ENCODE results near the gene ENOX1. TPM values are rescaled to one million over a fixed set of nuclear protein-coding genes. Genes with fewer than 3 reads are reported as not detected.

Gene ENOX1
- total and polyA plus RNA-seq, 9 of the 15 experiments (the other 6 are each of a cell fraction or from before 2014, with no cell fraction given) = not detected

DNA sequence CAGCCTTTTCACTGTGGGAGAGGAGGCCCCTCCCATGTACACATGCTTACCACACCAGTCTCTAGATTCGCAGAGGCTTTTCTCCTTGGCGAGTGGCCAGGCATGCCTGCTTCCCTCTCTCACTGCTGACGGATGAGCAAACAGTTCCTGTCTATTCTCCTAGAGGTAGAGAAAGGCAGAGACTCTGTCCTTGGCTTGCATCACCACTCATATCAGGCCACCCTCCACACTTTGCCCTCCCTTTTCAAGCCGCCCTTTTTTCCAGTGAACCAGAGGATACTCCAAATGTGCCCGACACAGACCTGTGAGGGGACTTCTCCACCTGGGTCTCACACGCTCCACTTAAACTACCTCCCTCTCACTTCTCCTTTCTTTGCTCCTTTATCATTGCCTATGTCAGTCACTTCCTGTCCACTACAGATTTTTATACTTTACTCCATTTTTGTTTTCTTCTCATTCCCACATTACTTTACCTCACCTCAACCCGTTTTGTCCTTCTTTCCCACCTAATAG, 478.8 kb downstream of the ENOX1 start:
- intact Hi-C loops (cut with micrococcal nuclease) (no loop called here), in situ Hi-C loops (cut with MboI) (no loop called here)
- WGBS (ENCODE audit: insufficient coverage, low coverage, missing lambda C conversion rate) = 2% methylated on average over 6 of the region's 7 CpGs
- Histone ChIP-seq H3K27ac (ENCODE audit: extremely low read depth, low read depth, low read length) (no peak overlapping the region), H3K79me2 (ENCODE audit: control insufficient read depth, insufficient read depth, low read length) (no peaks in the 10 kb centered on the region), H3K36me3 (ENCODE audit: control insufficient read depth, insufficient read depth, low read length) (no peaks in the 10 kb centered on the region), H3K9me3 (replicated peaks; ENCODE audit: control insufficient read depth, insufficient read depth, low read depth, low read length) (no peaks in the 10 kb centered on the region), H3K9me1 (ENCODE audit: control insufficient read depth, insufficient read depth, low read length) (no peaks in the 10 kb centered on the region), H3K4me1 (replicated peaks in 1 of 2; ENCODE audit: control insufficient read depth in 2 of 2, insufficient read depth in 2 of 2, low read length in 2 of 2) (no peaks in the 10 kb centered on the region), H3K27me3 (ENCODE audit: control insufficient read depth in 2 of 2, insufficient read depth in 2 of 2, low read length in 2 of 2) (no peaks in the 10 kb centered on the region; a peak in 1 of 5 replicates), H4K20me1 (replicated peaks; ENCODE audit: control insufficient read depth, insufficient read depth, low read length) (no peaks in the 10 kb centered on the region), H3K4me2 (ENCODE audit: insufficient read depth, low read length) (no peak overlapping the region), H3K9ac (ENCODE audit: insufficient read depth in 1 of 2, low read depth in 2 of 2, low read length in 2 of 2) (no peak overlapping the region), H3K4me3 (no peak overlapping the region), H2AFZ (ENCODE audit: low read depth, low read length) (no peak overlapping the region)
- ChIA-PET POLR2A (no interaction called here), CTCF (ENCODE audit: low intra/inter-chr PET ratio) (no interaction called here)
- no TSS peak for BruUV-seq (replicated peaks)
- ATAC-seq (peak; percentile 52), DNase-seq (ENCODE audit: extremely low read depth in 1 of 4, low spot score in 3 of 4) (peak in 1 of 4 experiments; percentile 4), FAIRE-seq (no peak)
- no peak for TF ChIP-seq HMG20B (CRISPR knock-in tag; IDR thresholded peaks at IDR 0.05)
- no peak for TF ChIP-seq TOE1 (IDR thresholded peaks at IDR 0.05; ENCODE audit: borderline replicate concordance)
- no peak for TF ChIP-seq TOE1 (CRISPR knock-in tag; IDR thresholded peaks at IDR 0.05; ENCODE audit: borderline replicate concordance, low read depth)
- no peak for TF ChIP-seq KLF16 (IDR thresholded peaks at IDR 0.05)
- TF ChIP-seq, protein P1, sequence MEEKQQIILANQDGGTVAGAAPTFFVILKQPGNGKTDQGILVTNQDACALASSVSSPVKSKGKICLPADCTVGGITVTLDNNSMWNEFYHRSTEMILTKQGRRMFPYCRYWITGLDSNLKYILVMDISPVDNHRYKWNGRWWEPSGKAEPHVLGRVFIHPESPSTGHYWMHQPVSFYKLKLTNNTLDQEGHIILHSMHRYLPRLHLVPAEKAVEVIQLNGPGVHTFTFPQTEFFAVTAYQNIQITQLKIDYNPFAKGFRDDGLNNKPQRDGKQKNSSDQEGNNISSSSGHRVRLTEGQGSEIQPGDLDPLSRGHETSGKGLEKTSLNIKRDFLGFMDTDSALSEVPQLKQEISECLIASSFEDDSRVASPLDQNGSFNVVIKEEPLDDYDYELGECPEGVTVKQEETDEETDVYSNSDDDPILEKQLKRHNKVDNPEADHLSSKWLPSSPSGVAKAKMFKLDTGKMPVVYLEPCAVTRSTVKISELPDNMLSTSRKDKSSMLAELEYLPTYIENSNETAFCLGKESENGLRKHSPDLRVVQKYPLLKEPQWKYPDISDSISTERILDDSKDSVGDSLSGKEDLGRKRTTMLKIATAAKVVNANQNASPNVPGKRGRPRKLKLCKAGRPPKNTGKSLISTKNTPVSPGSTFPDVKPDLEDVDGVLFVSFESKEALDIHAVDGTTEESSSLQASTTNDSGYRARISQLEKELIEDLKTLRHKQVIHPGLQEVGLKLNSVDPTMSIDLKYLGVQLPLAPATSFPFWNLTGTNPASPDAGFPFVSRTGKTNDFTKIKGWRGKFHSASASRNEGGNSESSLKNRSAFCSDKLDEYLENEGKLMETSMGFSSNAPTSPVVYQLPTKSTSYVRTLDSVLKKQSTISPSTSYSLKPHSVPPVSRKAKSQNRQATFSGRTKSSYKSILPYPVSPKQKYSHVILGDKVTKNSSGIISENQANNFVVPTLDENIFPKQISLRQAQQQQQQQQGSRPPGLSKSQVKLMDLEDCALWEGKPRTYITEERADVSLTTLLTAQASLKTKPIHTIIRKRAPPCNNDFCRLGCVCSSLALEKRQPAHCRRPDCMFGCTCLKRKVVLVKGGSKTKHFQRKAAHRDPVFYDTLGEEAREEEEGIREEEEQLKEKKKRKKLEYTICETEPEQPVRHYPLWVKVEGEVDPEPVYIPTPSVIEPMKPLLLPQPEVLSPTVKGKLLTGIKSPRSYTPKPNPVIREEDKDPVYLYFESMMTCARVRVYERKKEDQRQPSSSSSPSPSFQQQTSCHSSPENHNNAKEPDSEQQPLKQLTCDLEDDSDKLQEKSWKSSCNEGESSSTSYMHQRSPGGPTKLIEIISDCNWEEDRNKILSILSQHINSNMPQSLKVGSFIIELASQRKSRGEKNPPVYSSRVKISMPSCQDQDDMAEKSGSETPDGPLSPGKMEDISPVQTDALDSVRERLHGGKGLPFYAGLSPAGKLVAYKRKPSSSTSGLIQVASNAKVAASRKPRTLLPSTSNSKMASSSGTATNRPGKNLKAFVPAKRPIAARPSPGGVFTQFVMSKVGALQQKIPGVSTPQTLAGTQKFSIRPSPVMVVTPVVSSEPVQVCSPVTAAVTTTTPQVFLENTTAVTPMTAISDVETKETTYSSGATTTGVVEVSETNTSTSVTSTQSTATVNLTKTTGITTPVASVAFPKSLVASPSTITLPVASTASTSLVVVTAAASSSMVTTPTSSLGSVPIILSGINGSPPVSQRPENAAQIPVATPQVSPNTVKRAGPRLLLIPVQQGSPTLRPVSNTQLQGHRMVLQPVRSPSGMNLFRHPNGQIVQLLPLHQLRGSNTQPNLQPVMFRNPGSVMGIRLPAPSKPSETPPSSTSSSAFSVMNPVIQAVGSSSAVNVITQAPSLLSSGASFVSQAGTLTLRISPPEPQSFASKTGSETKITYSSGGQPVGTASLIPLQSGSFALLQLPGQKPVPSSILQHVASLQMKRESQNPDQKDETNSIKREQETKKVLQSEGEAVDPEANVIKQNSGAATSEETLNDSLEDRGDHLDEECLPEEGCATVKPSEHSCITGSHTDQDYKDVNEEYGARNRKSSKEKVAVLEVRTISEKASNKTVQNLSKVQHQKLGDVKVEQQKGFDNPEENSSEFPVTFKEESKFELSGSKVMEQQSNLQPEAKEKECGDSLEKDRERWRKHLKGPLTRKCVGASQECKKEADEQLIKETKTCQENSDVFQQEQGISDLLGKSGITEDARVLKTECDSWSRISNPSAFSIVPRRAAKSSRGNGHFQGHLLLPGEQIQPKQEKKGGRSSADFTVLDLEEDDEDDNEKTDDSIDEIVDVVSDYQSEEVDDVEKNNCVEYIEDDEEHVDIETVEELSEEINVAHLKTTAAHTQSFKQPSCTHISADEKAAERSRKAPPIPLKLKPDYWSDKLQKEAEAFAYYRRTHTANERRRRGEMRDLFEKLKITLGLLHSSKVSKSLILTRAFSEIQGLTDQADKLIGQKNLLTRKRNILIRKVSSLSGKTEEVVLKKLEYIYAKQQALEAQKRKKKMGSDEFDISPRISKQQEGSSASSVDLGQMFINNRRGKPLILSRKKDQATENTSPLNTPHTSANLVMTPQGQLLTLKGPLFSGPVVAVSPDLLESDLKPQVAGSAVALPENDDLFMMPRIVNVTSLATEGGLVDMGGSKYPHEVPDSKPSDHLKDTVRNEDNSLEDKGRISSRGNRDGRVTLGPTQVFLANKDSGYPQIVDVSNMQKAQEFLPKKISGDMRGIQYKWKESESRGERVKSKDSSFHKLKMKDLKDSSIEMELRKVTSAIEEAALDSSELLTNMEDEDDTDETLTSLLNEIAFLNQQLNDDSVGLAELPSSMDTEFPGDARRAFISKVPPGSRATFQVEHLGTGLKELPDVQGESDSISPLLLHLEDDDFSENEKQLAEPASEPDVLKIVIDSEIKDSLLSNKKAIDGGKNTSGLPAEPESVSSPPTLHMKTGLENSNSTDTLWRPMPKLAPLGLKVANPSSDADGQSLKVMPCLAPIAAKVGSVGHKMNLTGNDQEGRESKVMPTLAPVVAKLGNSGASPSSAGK (IDR thresholded peaks at IDR 0.05) = no peak
- TF ChIP-seq MED1 (CRISPR knock-in tag; IDR thresholded peaks at IDR 0.05; ENCODE audit: borderline replicate concordance) = no peak
- no peak for TF ChIP-seq CC2D1A (IDR thresholded peaks at IDR 0.05)
- TF ChIP-seq JUNB (CRISPR knock-in tag; conservative IDR thresholded peaks at IDR 0.05) = no peak
- TF ChIP-seq, protein P2, sequence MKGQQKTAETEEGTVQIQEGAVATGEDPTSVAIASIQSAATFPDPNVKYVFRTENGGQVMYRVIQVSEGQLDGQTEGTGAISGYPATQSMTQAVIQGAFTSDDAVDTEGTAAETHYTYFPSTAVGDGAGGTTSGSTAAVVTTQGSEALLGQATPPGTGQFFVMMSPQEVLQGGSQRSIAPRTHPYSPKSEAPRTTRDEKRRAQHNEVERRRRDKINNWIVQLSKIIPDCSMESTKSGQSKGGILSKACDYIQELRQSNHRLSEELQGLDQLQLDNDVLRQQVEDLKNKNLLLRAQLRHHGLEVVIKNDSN (CRISPR knock-in tag; IDR thresholded peaks at IDR 0.05) = no peak
- no peak for TF ChIP-seq MYNN (IDR thresholded peaks at IDR 0.05)
- no peak for TF ChIP-seq MYNN (CRISPR knock-in tag; IDR thresholded peaks at IDR 0.05)
- no peak for TF ChIP-seq DIDO1 (tag; IDR thresholded peaks at IDR 0.05; ENCODE audit: low read depth)
